ENCODE measurements around the gene SCEL.
"Not testable (repeated sequence)": the region's sequence is repeated elsewhere in the genome, so short reads cannot be mapped to it uniquely, and the experiment has no call there.

The SCEL gene

DNA sequence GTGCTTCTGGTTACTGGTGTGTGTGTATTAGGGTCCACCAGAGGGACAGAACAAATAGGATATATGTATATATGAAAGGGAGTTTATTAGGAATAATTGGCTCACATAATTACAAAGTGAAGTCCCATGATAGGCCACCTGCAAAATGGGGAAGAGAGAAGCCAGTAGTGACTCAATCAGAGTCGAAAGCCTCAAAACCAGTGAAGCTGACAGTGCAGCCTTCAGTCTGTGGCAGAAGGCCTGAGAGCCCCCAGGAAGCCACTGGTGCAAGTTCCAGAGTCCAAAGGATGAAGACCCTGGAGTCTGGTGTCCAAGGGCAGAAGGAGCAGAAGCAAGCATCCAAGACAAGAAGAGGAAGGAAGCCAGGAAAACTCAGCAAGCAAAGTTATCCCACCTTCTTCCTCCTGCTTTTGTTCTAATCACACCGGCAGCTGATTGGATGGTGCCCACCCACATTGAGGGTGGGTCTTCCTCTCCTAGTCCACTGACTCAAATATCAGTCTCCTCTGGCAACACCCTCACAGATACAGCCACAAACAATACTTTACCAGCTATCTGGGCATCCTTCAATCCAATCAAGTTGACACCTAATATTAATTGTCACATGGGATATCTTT is 21.7 kb upstream of the SCEL start:
- TF ChIP-seq GATA1 (IDR thresholded peaks at IDR 0.05; ENCODE audit: low read depth, low read length) (no peak), POLR2A (IDR thresholded peaks at IDR 0.05; ENCODE audit: low read length) (no peak)

DNA sequence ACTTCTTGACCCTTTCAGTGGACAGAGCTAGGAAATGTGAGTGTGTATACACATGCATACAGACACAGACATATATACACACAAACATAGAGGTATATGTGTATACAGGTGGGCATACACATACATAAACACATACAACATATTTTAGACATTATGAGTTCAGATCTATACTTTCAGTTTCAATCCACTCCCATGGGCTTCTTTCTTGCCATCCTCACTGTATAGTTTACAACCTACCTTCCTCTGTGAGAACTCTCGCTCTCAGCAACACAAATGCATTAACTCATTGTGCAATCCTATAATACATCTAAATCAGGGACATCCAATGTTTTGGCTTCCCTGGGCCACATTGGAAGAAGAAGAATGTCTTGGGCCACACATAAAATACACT is 21.2 kb upstream of the SCEL start:
- TF ChIP-seq POLR2A (IDR thresholded peaks at IDR 0.05; ENCODE audit: low read length) (no peak), GATA1 (IDR thresholded peaks at IDR 0.05; ENCODE audit: low read depth, low read length) (no peak)
- no peak for DNase-seq

More for the DNA sequence above, 21.7 kb upstream of the SCEL start:
- no peak for DNase-seq

DNA sequence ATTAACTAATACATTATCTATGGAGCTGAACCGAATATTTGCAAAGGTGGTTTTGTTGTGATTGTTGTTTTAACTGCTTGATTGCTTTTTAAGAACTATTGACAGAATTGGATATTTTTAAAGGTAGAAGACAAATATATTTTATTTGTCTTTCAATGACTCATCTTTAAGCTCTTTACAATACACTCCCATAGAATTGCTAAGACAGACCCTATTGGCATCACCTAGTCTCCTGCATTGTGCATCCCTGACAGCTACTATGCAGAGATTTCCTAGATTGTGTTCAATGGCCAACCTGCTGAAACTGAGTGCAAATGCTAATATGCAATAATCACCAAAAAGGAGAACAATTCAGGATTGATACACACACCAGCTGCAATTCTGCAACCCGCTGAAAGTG is 19.7 kb upstream of the SCEL start:
- TF ChIP-seq GATA1 (IDR thresholded peaks at IDR 0.05; ENCODE audit: low read depth, low read length) (no peak), POLR2A (IDR thresholded peaks at IDR 0.05; ENCODE audit: low read length) (no peak)
- no peak for DNase-seq

DNA sequence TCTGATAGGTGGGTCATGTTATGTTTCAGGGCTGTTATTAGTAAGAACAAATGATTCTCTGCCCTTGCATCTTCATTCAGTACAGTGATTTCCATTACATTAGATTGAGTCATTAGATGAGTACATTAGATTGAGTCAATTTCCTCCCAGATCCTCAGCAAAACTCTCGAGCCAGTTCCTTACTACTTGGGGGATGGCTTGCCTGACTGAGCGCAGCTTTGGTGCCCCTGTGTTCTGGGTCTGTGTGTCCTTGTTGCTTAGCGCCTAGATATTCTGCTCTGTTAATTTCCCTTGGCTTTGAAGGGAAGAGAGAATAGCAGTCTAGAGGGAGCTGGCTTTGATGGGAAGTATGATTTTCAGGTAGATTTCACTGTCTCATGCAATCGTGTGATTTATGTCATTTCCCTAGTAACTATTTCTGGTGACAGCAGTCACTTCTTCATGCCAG is 19.1 kb upstream of the SCEL start:
- no peak for DNase-seq
- TF ChIP-seq GATA1 (IDR thresholded peaks at IDR 0.05; ENCODE audit: low read depth, low read length) (no peak), POLR2A (IDR thresholded peaks at IDR 0.05; ENCODE audit: low read length) (no peak)

DNA sequence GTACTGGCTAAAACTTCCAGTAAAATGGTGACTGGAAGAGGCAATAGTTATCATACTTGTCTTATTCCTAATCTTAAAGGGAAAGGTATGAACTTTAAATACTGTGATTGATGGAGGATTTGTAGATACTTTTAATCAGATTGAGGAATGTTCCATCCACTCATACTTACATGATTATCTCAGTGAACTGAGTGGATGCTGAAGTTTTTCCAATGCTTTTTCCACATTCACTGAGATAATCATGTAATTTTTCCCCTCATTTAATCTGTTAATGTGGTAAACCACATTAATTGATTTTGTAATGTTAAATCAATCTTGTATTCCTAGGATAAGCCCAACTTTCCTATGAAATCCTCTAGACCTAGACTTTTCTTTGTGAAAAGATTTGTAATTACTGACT is 17.2 kb upstream of the SCEL start:
- TF ChIP-seq POLR2A (IDR thresholded peaks at IDR 0.05; ENCODE audit: low read length) (no peak), GATA1 (IDR thresholded peaks at IDR 0.05; ENCODE audit: low read depth, low read length) (no peak)
- no peak for DNase-seq

DNA sequence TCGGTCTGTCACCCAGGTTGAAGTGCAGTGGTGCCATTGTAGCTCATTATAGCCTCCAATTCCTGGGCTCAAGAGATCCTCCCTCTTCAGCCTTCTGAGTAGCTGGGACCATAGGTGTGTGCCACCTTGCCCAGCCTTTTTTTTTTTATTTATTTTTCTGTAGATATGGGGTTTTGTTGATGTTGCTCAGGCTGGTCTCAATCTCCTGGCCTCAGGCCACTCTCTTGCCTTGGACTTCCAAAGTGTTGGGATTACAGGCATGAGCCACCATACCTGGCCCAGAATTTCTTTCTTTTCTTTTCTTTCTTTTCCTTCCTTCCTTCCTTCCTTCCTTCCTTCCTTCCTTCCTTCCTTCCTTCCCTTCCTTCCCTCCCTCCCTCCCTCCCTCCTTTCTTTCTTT is 16.1 kb upstream of the SCEL start:
- DNase-seq = not testable (repeated sequence)

DNA sequence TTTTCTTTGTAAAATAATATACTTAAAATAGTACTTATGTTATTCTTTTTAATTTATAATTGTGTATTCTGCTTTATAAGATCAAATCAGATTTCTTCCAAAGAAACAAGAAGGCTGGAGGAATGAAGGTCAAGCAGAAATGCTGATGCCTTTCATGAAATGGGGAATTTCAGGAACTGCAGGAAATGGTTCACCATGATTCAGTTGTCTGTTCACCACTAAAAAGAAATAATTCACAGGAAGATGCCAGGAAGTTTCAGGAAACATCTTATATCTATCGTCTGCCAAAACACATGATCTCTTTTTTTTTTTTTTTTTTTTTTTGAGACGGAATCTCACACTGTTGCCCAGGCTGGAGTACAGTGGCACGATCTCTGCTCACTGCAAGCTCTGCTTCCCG is 15.7 kb upstream of the SCEL start:
- DNase-seq = no peak
- TF ChIP-seq POLR2A (IDR thresholded peaks at IDR 0.05; ENCODE audit: low read length) (no peak), GATA1 (IDR thresholded peaks at IDR 0.05; ENCODE audit: low read depth, low read length) (no peak)

DNA sequence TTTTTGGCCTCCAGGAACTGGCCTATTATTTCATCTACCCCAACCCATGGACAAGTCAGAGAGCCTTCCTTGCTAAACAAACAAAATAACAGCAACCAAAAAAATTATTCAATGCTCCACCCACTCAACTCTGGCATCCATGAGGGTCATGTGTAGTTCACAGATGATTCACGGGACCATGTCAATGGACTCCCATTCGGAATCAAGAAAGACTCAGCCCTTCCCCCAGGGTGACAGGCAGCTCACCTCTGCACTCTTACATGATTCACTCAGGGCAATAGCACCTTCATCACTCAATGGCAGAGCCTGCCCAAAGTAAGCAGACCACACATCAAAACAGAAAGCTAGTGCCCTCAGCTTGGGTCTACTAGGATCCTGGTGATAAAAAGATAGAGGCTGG is 14.3 kb upstream of the SCEL start:
- TF ChIP-seq POLR2A (IDR thresholded peaks at IDR 0.05; ENCODE audit: low read length) (no peak), GATA1 (IDR thresholded peaks at IDR 0.05; ENCODE audit: low read depth, low read length) (no peak)

DNA sequence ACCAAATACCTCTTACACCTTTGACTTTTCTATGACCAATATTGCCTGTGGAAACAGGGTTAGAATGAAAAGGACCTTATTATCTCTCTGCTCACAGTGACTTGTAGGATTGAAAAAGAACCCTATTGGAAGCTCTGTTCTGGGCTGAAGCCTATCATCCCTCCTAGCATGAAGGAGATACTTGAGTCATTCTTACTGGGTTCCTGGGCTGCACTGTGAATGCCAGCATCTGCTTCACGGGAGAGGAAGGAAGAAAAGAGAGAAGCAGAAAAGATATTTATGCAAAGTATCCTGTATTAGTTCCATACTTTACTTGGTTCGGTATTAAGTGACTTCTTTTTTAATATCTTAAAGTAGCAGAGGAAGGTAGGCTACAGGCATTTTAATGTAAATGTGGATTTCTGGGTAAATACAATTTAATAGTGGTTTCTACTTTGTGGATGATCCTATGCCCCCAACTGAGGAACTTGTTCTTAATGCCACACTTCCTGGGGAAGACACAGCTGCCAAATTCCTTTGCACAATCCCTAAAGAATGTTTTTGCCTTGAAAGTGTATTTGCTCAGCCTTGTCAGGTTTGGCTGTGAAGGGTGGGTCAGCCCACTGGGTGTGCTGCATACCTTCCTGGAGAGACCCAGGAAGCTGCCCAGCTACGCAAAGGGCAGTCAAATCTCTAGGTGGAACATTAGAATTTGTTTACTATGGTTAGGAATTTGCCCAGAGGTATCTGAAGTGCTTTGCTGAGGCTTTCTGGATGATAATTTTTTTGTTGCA is 13.7 kb upstream of the SCEL start:
- no peak for DNase-seq
- TF ChIP-seq GATA1 (IDR thresholded peaks at IDR 0.05; ENCODE audit: low read depth, low read length) = no peak
- TF ChIP-seq POLR2A (IDR thresholded peaks at IDR 0.05; ENCODE audit: low read length) = no peak

More for the DNA sequence above, 14.3 kb upstream of the SCEL start:
- DNase-seq = no peak

DNA sequence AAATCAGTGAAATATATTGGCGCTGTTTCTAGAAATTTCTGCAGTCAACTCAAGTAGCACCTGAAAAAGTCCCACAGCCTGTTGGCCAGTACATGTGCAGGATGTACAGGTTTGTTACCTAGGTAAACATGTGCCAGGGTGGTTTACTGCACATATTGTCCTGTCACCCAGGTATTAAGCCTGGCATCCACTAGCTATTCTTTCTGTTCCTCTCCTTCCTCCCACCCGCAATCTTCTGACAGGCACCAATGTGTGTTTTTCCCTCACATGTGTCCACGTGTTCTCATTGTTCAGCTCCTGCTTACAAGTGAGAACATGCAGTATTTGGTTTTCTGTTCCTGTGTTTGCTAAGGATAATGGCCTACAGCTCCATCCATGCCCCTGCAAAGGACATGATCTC is 13.1 kb upstream of the SCEL start:
- no peak for DNase-seq
- TF ChIP-seq GATA1 (IDR thresholded peaks at IDR 0.05; ENCODE audit: low read depth, low read length) = no peak
- no peak for TF ChIP-seq POLR2A (IDR thresholded peaks at IDR 0.05; ENCODE audit: low read length)

DNA sequence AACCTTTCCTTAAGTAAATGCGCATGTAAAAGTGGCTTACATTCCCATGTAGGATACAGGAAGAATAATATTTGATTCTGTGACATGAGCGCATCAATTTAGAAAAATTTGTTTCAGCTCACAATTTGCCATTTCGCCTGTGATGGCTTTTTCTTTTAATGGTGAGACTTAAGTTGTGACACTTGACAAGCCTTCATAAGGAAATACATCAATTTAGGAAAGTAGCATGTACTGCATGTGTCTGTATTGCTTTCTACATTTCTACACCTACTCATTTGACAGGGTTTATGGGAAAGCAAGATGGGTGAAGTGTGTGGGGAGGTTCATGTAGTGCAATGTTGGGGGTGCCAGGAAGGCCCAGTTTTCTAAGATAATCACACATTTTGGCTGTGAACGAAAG is 12.1 kb upstream of the SCEL start:
- DNase-seq = no peak
- TF ChIP-seq POLR2A (IDR thresholded peaks at IDR 0.05; ENCODE audit: low read length) (no peak), GATA1 (IDR thresholded peaks at IDR 0.05; ENCODE audit: low read depth, low read length) (no peak)

DNA sequence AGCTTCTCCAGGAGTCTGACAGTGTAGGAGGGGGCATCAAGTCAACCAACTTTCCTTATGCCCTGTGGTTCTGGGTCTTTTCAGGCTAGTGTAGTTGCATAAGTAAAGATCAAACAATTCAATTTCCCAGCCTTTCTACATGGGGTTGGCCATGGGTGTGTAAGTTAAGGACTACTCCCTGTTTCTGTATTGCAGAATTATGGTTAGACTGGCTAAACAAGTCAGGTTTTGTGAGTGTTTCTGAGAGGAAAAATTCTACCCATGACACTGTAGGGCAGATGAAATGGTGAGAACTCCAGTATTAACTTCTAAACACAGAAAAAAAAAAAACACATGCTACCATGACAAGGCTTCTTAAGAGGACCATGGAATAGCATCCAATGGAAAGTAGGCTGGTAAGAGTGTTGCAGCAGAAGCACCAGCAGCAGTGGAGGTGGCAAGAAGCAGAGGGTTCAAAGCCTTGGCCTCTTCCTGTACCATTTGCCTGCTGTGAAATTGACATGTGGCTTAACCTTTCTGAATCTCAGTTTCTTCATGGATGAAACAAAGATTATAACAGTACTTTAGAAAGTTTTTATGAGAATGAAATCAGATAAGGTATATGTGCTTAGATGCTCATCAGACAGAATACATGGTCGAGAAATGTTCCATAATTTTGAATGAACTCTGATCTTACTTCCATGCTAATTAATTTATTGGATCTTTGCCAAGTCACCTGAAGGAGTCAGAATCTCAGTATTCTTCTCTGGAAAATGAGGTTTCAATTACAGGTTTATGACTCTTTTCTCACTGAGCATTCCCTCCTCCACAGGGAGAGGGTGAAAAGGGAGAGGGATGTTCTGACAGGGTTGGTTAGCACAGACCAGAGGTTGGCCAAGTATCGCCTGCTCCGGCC is 11.4 kb upstream of the SCEL start:
- no peak for TF ChIP-seq GATA1 (IDR thresholded peaks at IDR 0.05; ENCODE audit: low read depth, low read length)
- no peak for TF ChIP-seq POLR2A (IDR thresholded peaks at IDR 0.05; ENCODE audit: low read length)
- DNase-seq = no peak

DNA sequence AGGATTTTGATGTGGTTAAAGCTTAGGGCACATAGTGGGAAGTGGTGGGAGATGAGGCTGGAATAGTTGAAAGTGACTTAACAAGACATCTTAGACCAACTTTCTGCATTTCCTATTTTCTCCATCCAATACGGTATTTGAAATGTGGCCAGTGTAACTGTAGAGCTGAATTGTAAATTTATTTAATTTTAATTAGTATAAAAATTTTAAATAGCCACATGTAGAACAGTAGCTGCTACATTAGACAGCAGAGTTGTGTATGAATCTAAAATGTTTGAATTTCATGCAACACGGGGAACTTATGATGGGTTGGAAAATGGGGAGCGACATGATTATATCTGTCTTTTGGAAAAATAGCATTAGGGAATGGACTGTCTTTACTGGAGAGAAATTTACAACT is 7.1 kb upstream of the SCEL start:
- no peak for TF ChIP-seq GATA1 (IDR thresholded peaks at IDR 0.05; ENCODE audit: low read depth, low read length)
- TF ChIP-seq POLR2A (IDR thresholded peaks at IDR 0.05; ENCODE audit: low read length) = no peak
- DNase-seq = no peak

DNA sequence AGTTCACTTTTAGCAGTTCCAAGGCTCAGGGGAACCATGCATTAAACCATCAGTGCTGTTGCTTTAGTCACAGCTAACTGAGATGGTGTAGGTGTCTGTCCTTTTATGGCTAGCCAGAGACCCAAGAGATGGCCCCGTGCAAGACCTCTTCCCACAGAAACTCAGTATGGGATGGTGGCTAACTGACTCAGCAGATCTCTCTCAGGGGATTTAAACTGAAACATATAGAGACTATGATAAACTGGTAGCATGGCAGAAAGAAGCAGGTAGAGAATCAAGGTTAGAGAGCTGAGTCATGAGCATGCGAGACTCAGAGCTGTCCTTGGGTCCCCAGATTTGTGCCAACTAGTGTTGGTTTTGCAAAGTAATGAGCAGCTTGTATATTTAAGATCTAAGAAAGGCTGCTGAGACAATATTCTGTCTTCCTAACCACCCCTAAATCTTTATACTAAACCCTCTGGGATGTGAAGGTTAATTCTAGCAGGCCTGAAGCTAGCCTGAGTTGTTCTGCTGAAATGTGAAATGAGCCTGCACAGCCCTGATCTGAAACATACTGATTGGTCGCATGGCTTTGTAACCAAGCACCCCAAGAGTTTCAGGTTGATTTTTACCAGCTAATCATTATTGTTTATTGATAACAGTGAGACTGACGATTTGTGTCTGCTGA is 6.5 kb upstream of the SCEL start:
- no peak for DNase-seq
- TF ChIP-seq GATA1 (IDR thresholded peaks at IDR 0.05; ENCODE audit: low read depth, low read length) = no peak
- TF ChIP-seq POLR2A (IDR thresholded peaks at IDR 0.05; ENCODE audit: low read length) = no peak
